ENCODE measurements around the gene CNOT4.
A peak's percentile ranks its signal among the peaks of the same experiment; 100 is the strongest.
"Not testable (repeated sequence)": the region's sequence is repeated elsewhere in the genome, so short reads cannot be mapped to it uniquely, and the experiment has no call there.

Gene CNOT4

DNA sequence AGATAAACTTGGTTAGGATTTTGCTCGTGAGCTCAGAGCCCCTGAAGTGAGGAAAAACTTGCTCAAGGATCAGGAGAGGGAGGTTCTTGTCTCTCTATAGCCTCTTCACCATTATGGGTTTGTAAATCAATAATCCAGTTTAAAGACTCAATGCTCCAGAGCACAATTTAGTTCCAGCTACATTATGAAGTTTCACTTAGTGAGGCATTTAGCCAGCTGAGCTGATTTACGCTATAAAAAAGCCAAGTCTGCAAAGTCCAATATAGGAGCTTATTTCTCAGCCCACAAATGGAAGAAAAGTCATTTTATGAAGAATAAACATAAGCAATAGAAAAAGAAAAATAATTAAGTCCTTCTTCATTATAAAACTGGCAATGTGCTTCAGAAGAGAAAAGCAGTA, 145.7 kb downstream of the CNOT4 start:
- DNase-seq (ENCODE audit: low read depth in 2 of 2) = no peak

DNA sequence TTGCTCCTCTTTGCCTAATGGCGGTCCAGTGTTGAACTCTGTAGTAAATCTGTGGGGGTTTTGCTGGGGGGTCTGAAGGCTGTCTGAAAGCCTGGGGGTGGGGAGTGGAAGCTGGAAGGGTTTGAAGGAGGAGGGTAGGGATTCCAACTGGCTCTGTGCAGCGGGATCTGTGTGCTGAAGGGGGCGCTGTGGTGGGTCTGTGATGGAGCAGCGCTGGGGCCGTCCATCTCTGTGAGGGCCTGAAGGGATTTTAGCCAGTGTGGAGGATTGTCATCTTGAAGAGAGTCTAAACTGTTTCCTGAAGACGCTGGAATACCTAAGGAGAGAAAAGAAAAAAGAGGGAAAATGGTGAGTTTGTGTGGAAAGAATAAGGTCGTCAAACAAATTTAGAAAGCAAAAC, 147.0 kb downstream of the CNOT4 start:
- DNase-seq (ENCODE audit: low read depth in 2 of 2) = no peak

DNA sequence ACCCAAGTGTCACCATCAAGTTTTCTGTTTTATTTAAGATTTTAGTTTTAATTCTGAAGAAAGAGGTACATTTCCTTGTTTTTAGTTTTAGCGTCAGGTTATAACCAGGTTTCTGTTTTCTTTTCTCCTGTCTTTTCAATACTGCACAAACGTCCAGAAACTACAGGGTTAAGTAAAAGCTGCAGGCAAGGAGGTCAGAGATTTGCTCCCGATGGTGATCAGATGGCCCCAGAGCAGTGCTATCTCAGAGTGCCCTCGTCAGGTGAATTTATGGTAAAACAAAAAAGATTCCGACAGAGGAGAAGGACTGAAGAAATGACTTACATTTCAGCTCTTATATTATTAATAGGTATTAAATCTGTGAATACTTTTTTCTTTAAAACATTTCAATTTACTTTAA, 148.1 kb downstream of the CNOT4 start:
- DNase-seq (ENCODE audit: low read depth in 2 of 2) = no peak

DNA sequence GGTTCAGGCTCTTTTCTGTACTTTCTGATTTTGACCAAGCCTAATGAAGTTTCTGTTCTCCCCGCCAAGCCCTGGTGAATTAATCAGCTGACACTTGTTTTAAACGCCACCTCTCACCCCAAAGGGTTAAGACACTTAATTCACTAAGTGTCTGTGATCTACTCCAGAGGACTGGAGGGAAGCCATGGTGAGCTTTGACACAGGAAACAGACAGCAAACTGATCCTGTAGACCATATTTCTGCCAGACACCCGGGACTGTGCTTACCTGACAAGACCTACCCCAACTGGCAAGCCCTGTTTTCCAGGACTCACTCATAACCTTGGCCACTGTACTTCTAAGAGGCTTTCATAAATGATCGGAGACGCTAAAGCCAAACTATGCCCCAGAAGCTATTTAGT, 150.3 kb downstream of the CNOT4 start:
- DNase-seq (ENCODE audit: low read depth in 2 of 2) = no peak

DNA sequence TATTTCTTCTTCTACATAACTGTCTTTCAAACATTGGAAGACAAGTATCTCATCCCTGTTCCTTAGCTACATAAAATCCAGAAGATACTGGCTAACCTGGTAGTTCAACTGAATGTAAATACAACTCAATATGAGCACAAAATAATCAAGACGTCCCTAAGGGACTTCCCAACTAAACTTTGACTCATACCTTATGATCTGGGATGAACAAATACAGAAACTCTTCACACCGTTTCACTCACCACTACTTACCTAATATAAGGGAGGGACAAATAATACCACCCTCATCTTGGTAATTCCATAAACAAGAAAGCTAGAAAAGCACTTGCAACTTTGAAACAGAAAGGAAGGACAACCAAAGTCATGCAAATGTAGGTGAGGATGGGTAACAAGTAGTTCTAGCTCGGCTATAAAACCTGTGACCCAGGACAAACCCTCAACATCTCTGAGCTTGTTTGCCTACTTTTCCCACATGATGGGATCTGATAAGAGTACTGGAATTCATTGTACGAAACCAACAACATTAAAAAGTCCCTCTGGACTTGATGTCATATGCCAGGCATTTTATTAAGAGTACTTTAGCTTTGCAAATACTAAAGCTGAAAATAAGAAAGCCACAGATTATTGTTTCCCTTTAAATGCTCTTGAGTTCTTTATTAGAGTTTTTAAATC, 154.4 kb downstream of the CNOT4 start:
- no peak for DNase-seq (ENCODE audit: low read depth in 2 of 2)

DNA sequence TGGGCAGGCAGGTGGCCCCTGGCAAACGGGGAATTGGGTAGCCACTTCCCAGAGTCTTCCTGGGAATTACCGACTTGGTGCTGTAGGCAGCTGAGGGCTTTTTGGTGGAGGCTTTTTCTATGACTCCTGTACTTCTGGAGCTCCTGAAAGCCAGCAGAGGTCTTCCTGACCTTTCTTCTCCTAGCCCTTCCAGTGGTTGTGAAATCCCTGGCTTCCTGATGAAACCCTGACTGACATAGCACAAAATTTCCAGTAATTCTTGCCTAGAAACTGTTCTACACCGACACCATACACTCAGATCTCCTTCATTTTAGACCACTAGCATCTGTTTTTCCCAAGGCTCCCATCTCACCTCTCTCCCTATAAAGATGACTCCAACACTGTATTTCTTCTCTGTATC, 156.1 kb downstream of the CNOT4 start:
- DNase-seq (ENCODE audit: low read depth in 2 of 2) = no peak

DNA sequence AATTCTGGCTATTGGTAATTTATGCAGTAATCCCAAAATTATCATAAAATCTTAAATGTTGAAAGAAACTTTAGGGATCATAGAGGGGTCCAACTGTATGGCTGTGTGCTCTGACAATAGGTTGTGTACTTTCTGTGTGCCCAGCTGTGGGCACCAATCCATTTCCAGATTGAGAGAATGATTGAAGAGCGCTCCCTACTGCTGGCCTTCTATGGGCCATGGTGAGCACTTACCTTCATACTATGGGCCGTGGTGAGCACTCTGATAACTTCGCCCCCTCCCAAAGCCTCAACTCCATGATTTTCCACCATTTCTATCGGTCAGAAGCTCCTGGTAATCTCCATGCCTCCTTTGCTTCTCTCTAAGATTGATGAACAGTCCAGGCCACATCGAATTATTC, 157.6 kb downstream of the CNOT4 start:
- DNase-seq (ENCODE audit: low read depth in 2 of 2) = no peak

DNA sequence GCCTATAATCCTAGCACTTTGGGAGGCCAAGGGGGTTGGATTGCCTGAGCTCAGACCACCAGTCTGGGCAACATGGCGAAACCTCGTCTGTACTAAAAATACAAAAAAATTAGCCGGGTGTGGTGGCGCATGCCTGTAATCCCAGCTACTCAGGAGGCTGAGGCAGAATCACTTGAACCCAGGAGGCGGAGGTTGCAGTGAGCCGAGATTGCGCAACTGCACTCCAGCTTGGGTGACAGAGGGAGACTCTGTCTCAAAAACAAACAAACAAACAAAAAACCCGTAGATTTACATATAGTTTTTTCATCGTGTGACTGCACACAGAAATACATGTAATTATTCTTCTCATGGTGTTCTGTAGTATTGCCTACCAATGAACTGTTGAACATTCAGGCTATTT, 158.8 kb downstream of the CNOT4 start:
- DNase-seq (ENCODE audit: low read depth in 2 of 2) = not testable (repeated sequence)

DNA sequence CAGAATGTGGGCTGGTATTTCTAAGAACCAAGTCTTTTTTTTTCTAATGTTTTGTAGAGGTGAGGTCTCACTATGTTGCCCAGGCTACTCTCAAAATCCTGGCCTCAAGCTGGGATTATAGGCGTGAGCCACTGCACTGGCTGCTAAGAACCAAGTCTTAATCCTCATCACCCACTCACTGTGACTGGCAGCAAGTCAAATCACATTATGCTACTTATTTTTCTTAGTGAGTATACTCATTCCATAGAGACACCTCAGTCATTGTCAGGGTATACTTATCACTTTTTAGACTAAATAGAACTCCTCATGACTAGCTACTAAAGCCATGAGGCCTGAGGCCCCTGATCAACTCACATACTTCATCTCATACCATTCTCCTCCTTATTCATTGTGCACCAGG, 160.2 kb downstream of the CNOT4 start:
- no peak for DNase-seq (ENCODE audit: low read depth in 2 of 2)

DNA sequence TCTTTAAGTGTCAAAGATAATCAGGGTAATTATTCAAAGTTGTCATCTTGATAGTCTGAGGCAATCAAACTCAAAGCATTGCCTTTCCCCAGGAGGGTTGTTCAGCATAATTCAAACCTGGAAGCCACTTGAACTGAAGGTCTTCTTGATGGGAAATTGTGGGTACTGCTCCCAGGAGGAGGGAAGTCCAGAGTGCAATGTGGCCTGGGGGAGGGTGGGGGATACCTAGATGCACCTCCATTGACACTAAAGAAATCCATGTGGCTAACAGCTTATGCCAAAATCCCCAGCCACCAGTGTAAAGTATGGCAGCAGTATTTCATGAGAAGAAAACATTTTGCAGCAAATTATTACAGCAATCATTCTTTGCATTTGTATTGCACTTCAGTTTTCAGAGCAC, 161.4 kb downstream of the CNOT4 start:
- no peak for DNase-seq (ENCODE audit: low read depth in 2 of 2)

DNA sequence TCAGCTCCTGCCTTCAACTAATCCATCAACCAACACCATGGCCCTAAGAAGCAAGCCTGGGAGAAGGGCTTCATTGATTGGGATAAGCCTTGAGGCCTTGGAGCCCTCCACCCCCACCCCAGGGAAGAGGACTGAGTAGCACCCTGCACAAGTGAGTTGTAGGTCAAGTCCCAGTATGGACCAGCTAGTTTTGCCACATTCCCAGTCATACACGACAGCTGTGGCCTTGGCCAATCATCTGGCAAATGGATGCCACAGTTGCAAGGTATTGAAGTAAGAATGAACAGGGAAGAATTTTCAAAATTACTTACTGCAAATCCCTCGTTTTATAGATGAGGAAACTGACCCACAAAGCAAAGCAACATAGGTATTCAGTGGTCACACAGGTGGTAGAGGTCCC, 166.5 kb downstream of the CNOT4 start:
- no peak for DNase-seq (ENCODE audit: low read depth in 2 of 2)

DNA sequence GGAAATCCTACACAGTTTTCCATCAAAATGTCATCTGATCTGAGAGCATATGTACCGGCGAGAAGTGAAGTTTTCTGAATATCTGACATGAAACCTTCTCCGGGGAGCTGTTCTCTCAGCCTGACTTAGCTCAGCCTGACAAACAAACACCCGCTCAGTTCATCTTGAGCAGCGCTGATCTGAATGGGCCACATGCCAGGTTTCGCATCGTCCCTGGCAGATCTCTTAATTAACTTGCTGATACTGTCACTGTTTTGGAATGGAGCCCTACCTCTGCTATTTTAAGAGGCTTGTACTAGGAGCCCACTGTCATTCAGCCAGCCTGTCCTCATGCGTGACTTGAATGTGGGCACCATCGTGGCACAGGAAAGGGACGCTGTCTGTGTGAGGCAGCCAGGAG, 167.0 kb downstream of the CNOT4 start:
- no peak for DNase-seq (ENCODE audit: low read depth in 2 of 2)

DNA sequence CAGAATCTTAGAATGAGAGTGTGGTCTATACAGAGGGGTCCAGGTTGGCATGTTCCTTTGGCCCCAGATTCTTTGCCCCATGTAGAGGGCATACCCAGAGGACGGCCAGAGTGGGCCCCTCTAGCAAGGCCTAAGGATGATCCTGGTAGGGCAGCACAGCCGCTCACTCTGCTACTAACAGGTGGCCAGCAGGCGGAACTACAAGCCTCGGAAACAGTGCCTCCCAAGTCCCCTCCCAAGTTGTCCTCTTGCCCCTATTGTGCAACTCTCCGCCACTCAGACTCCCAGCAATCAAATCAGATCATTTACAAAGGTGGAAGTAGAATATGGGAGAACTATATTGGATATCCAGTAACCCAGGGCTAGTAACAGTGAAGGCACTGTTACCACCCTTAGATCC, 168.9 kb downstream of the CNOT4 start:
- no peak for DNase-seq (ENCODE audit: low read depth in 2 of 2)

DNA sequence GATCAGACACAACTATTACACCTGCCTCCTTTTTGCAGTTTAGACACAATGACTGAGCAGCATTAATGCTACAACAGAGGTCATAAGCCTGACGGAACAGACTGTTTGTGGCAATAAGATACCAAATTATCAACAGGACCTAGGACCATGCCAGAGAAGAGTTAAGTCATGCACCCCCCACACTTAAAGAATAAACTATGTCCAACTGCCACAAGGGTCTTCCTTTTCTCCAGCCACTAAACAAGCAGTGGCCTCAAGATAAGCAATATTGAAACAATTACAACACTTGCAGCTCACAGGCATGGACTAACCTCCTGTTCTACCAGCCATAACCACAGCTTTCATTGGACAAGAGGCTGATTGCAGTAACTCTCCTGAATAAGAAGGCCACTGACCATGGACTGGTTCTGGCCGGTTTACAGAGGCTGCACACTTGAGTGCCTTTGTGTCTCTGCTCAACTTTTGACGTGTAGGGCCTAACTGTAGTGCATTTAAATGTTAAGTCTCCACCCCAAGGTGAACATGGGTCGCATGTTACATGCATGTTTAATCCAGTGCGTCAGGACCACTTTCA, 171.8 kb downstream of the CNOT4 start:
- DNase-seq (ENCODE audit: low read depth in 2 of 2) = no peak

DNA sequence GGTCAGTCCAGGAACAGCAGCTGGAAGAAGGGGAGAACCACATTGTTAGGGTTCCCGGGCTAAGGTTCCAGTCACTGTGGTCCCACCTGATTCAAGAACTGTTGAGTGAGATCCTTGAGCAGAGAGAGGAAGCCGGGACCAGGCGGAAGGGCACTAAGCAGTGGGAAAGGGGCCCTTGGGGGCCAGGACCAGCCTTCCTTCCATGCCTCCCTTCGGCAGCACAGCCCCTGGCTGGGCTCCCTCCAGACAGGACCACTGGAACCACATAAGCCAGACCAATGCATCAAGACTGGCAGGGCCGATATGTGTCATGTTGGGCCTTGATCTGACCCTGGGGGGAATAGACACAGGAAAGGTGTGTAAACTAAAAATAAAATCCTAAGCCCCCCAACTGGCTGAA, 172.4 kb downstream of the CNOT4 start:
- no peak for DNase-seq (ENCODE audit: low read depth in 2 of 2)

DNA sequence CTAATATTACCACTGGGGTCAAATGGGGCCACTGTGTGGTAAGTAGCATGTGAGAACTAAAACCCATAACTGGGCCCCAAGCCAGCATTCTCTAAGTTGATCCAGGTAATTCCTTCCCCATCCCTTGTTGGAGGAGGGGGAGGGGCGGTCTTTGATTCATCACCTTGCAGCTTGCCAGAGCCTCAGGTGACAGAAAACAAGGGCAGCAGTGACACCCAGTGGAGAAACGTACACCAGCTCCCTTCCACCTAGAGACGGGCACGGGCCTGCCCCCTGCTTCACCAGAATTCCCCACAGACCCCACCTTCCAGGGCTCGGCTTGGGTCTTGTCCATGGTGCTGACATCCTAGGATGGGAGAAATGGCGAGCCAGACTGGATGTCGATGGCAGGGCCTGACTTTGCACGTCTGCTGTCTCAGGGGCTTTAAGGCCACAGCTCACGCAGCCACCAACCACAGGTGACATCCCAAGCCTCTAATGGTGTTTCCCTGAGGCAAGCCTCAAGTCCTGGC, 174.2 kb downstream of the CNOT4 start:
- peak; percentile 3 for DNase-seq (ENCODE audit: low read depth in 2 of 2)

DNA sequence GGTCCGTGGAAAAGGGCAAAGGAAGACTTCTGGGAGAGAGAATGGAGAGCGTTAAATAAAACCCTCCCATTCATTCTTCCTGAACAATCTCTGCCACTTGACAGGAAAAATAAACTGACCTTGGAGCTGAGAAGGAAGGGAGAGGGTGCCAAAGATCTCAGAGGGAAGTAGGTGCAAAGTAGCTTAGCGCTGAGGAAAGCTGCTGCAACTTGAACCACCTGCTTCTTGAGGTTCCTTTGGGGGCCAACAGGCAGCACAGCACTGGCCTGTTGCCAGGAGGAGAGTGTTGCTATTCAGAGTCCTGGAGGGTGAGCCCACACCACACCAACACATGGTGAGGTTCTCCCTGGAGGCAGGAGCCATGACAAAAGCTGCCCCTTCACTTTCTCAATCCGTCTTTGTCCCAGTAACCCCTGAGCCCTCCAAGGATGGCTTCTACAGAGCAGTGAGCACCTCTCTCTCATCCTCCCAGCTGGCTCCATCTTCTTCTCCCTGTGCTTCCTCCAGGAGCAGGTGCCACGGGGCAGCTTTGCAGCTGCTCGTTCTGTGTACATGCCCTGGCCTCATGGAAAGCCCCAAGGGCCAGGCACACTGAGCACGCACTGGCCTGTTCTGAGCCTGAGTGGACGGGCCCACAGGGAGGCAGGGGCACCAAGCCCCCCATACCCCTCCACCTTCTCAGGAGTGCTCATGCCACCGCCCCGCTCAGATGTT, 174.9 kb downstream of the CNOT4 start:
- DNase-seq (ENCODE audit: low read depth in 2 of 2) = no peak

DNA sequence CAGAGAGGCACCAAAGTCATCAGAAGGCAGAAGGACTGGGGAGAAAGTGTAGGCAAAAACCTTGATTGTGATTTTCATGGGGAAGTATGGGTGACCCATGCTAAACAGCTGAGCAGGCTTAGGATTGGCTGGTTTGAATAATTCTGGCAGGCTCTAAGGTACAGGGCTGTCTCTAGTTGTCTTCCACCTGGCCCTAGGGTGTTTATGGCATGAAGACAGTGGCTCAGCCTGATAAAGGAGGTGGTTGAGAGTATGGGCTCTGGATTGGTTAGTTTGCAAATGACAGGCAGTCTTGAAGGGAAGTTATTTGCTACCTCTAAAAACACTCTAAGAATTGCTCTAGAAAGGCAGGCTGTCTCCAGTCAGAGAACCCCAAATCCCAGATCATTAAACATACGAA, 176.0 kb downstream of the CNOT4 start:
- no peak for DNase-seq (ENCODE audit: low read depth in 2 of 2)

DNA sequence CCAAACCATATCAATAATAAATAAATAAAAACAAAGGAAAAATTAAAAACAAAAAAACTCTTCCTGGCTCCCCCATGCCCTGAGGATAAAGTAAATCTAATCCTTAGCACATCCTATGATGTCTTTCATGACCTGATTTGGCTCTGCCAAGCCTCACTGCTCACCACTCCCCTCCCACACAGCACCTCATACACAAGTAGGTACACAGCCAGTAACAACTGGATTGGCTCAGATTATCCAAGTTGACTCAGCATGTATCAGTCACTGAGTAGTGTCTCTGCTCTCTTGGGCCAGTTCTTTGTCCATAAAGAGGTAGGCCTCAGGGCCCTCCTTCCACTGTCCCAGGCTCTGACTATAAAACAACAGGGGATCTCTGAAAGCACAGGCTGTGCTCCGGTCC, 176.7 kb downstream of the CNOT4 start:
- DNase-seq (ENCODE audit: low read depth in 2 of 2) = no peak

DNA sequence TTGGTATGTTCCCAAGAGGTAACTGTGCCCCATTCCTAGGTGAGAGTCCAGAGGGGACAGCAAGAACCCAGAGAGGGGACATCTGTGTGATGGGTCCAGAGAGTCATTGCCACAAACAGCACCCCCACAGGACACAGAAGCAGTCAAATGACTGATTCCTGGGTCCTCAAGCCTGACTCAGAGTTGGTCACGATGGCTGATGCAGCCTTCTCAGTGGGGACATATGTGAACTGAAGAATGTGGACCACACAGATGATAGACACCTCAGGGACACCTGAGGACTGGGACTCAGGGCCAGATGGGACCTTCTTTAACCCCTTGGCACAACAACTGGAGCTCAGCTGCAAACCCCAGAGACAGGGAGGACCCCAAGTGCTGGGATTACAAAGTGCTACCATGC, 179.8 kb downstream of the CNOT4 start:
- DNase-seq (ENCODE audit: low read depth in 2 of 2) = no peak

DNA sequence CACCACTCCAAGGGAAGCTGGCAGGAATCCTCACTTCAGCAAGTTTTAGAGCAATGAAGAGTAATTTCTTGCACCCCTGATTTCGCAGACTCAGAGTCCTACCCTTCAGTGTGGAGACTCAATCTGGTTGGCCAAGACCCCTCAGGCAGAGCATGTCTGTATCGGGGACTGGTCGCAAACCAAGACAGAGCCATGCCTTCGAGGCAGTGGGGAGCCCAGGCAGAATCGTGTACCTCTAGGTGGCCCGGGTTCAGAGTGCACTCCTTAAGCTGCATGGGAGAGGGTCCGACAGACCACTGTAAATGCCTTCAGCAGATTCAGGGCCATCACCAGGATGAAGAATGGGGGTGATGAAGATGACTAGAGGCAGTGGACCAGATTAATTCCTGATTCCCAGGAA, 181.4 kb downstream of the CNOT4 start:
- no peak for DNase-seq (ENCODE audit: low read depth in 2 of 2)

DNA sequence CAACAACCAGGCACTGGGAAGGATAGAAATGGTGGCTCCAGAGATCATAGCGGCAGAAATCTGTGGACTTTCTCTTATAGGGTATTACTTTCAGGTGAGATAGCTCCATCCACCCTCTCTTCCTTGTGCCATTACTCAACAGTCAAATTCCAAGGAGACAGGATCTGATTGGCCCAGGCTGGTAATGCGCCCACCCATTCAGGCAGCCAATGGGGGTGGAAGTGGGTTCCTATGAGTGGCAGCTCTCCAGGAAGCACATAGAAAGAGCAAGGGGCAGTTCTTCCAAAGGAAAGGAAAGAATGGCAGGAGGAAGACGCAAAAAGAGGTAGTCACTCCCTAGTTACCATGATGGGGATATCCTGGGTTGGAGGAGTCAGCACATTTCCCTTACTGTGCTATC, 181.8 kb downstream of the CNOT4 start:
- no peak for DNase-seq (ENCODE audit: low read depth in 2 of 2)

DNA sequence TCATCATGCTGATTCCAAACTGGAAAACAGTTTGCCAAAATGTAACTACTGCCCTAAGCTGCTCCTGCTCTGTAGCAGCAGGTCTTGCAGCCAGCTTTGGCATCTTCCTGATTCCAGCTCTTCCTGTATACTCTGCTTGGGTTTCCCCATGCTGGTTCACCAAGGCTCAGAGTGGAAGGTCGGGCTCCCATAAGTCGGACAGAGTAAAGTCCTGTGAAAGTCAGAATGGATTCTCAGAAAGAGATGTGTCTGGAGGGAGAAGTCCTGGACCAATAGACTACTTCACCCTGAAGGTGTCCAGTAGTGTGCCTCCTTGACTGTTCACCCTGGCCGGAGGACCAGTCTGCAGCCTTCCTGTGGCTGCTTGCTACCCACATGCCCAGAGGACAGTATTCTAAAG, 182.4 kb downstream of the CNOT4 start:
- no peak for DNase-seq (ENCODE audit: low read depth in 2 of 2)
